PC-9 (cell line): ENCODE data around the gene TAPBP. TPM values are rescaled to one million over a fixed set of nuclear protein-coding genes. Genes with fewer than 3 reads are reported as not detected.

Experiments used
- BruUV-seq: library from RNA; stranded (reverse); fragments of 400-500 nt; replicated peaks from 2 replicates; lab custom pipeline; 2021; lab: Mats Ljungman, UMichigan
- CTCF ChIA-PET: fragments of 300-600 bp; sonication (Branson Sonifier 250); formaldehyde crosslinking; loops from one replicate; lab custom pipeline; 2022; ENCODE audit warnings: antibody characterized with exemption; lab: Charles Lee
- POLR2A ChIA-PET: fragments of 300-600 bp; sonication (Branson Sonifier 250); formaldehyde crosslinking; loops from one replicate; lab custom pipeline; 2022; ENCODE audit warnings: antibody characterized with exemption; ENCODE audit not compliant: unreplicated experiment; lab: Charles Lee
- DNase-seq, 2 experiments: peaks; one replicate each; pipeline versions ENCODE4 v3.0.0 to v3.0.0-alpha.2; 2015 to 2022; ENCODE audit warnings: mixed read lengths in 1 of 2
- H2AFZ ChIP-seq: fragments of 200-600 bp; sonication (generic); 2 replicates; pipeline ENCODE4 v1.8.1; 2017; ENCODE audit warnings: antibody characterized with exemption
- H3F3A ChIP-seq: fragments of 200-600 bp; sonication (generic); 2 replicates; pipeline ENCODE4 v1.8.1; 2017; ENCODE audit warnings: antibody characterized with exemption, mild to moderate bottlenecking, low read depth; ENCODE audit not compliant: insufficient read depth
- H3K27ac ChIP-seq: fragments of 200-600 bp; sonication (generic); 2 replicates; pipeline ENCODE4 v1.6.1; 2016; ENCODE audit warnings: mixed run types
- H3K27me3 ChIP-seq: fragments of 200-600 bp; sonication (generic); 2 replicates; pipeline ENCODE4 v1.6.1; 2016; ENCODE audit warnings: low read depth, mixed run types; ENCODE audit not compliant: insufficient read depth
- H3K36me3 ChIP-seq: fragments of 200-600 bp; sonication (generic); 2 replicates; pipeline ENCODE4 v1.6.1; 2016; ENCODE audit warnings: low read depth, mixed run types
- H3K4me1 ChIP-seq: fragments of 200-600 bp; sonication (generic); replicated peaks from 2 replicates; pipeline ENCODE4 v1.6.1; 2016; ENCODE audit warnings: mixed run types; ENCODE audit not compliant: insufficient read depth
- H3K4me2 ChIP-seq: fragments of 200-600 bp; sonication (generic); 2 replicates; pipeline ENCODE4 v1.6.1; 2017; ENCODE audit warnings: mixed run types
- H3K4me3 ChIP-seq: fragments of 200-600 bp; sonication (generic); 2 replicates; pipeline ENCODE4 v1.6.1; 2016; ENCODE audit warnings: mixed run types
- H3K79me2 ChIP-seq: fragments of 200-600 bp; sonication (generic); 2 replicates; pipeline ENCODE4 v1.6.1; 2017; ENCODE audit warnings: low read depth, mixed run types
- H3K9me2 ChIP-seq: fragments of 200-600 bp; sonication (generic); 2 replicates; pipeline ENCODE4 v1.8.1; 2017; ENCODE audit warnings: mild to moderate bottlenecking; ENCODE audit not compliant: insufficient read depth
- H3K9me3 ChIP-seq: fragments of 200-600 bp; sonication (generic); 2 replicates; pipeline ENCODE4 v1.8.1; 2016; ENCODE audit warnings: low read depth; ENCODE audit not compliant: insufficient read depth
- H4K20me1 ChIP-seq: fragments of 200-600 bp; sonication (generic); 2 replicates; pipeline ENCODE4 v1.8.1; 2017; ENCODE audit not compliant: insufficient read depth
- CTCF ChIP-seq: fragments of 200-600 bp; sonication (generic); conservative IDR thresholded peaks from 2 replicates; pipeline ENCODE4 v1.6.1; 2017; ENCODE audit warnings: mixed run types, antibody characterized with exemption, mild to moderate bottlenecking, moderate library complexity
- EZH2 ChIP-seq: fragments of 200-600 bp; sonication (generic); IDR thresholded peaks from 2 replicates; pipeline ENCODE4 v1.8.0; 2017; ENCODE audit warnings: antibody characterized with exemption, low read depth
- intact Hi-C: fragments of 100-400 bp; cut with micrococcal nuclease; formaldehyde crosslinking; loops from one replicate; pipeline ENCODE4 v1.10.0; 2022; ENCODE audit not compliant: unreplicated experiment
- total RNA-seq: library from RNA; stranded (reverse); gene quantifications from 2 replicates; pipeline ENCODE4 v1.2.3, GENCODE V29; 2021

TAPBP gene
- total RNA-seq, 1 experiment from 2014 or later: 156 TPM

GRCh38 chr6:33273129-33273923 lies 40.6 kb downstream of the TAPBP start:
- H3K36me3 ChIP-seq: peaks cover 44% of the 10 kb centered on the region
- H3K27ac ChIP-seq: peak overlapping the region; percentile 79
- ChIA-PET POLR2A (interaction anchor here (0.7 kb wide), 1 partner anchor 16 kb away, joined by 3 read pairs; the partner anchor contains the start of gene PFDN6), CTCF (no interaction called here)
- H3K9me2 ChIP-seq: no peaks in the 10 kb centered on the region
- no peak overlapping the region for H2AFZ ChIP-seq
- intact Hi-C loops: loop anchor here (10.0 kb wide), 1 partner anchor 69 kb away; the partner anchor contains the start of genes HSD17B8, RING1, RXRB and SLC39A7
- H3K4me1 ChIP-seq: peaks cover 39% of the 10 kb centered on the region
- H3K4me2 ChIP-seq: peak overlapping the region; percentile 96
- H3K9me3 ChIP-seq: no peaks in the 10 kb centered on the region
- peaks cover 56% of the 10 kb centered on the region for H3K79me2 ChIP-seq
- TF ChIP-seq CTCF: no peak
- no peak for TF ChIP-seq EZH2
- H4K20me1 ChIP-seq: peaks cover 36% of the 10 kb centered on the region
- no TSS peak for BruUV-seq
- no peaks in the 10 kb centered on the region for H3K27me3 ChIP-seq
- H3K4me3 ChIP-seq: peak overlapping the region; percentile 70
- H3F3A ChIP-seq: peaks cover 61% of the 10 kb centered on the region
- DNase-seq: peak in 1 of 2 experiments; percentile 10

- CTCF ChIA-PET: no interaction called here
- H3K36me3 ChIP-seq: peaks cover 44% of the 10 kb centered on the region
- no peak overlapping the region for H2AFZ ChIP-seq
Observed at GRCh38 chr6:33272275-33273128, 41.4 kb downstream of the TAPBP start.

More at GRCh38 chr6:33272275-33273128, 41.4 kb downstream of the TAPBP start:
- Histone ChIP-seq H3K27me3 (no peaks in the 10 kb centered on the region), H3K9me2 (no peaks in the 10 kb centered on the region), H3K4me2 (peak overlapping the region; percentile 96), H3K4me3 (peak overlapping the region; percentile 70), H4K20me1 (peaks cover 36% of the 10 kb centered on the region), H3K27ac (peak overlapping the region; percentile 79), H3F3A (peaks cover 53% of the 10 kb centered on the region), H3K9me3 (no peaks in the 10 kb centered on the region), H3K4me1 (peaks cover 39% of the 10 kb centered on the region), H3K79me2 (peaks cover 56% of the 10 kb centered on the region)
- intact Hi-C loops: loop anchor here (10.0 kb wide), 1 partner anchor 68 kb away; the partner anchor contains the start of genes HSD17B8, RING1, RXRB and SLC39A7
- TSS peak; percentile 62 for BruUV-seq
- peak in 1 of 2 experiments; percentile 33 for DNase-seq
- POLR2A ChIA-PET: interaction anchor here (0.6 to 1.0 kb wide), 3 partner anchors 17 to 300 kb away, joined by 5 to 13 read pairs (median 6); partner anchors contain the start of genes PFDN6 and WDR46
- TF ChIP-seq EZH2 (no peak), CTCF (no peak)
